Activated effector memory CD4-positive, alpha-beta T cell treated with anti-CD3 and anti-CD28 coated beads, Interleukin-2, amount 50 U/mL, for 16 hours (primary cell): ENCODE measurements around the gene TSFM.

Experiments
- DNase-seq: peaks from one replicate; pipeline ENCODE4 v3.0.0-alpha.2; 2020

Gene TSFM

GRCh38 chr12:57836442-57837375 lies 54.1 kb downstream of the TSFM start:
- peak; percentile 74 for DNase-seq

- DNase-seq = no peak
Observed at GRCh38 chr12:57837864-57838562, 55.4 kb downstream of the TSFM start.

- peak; percentile 71 for DNase-seq
Observed at GRCh38 chr12:57838594-57839302, 56.2 kb downstream of the TSFM start.

GRCh38 chr12:57839996-57840395 lies 57.4 kb downstream of the TSFM start:
- no peak for DNase-seq

GRCh38 chr12:57840726-57841125 lies 58.1 kb downstream of the TSFM start:
- no peak for DNase-seq

GRCh38 chr12:57841445-57841844 lies 58.9 kb downstream of the TSFM start:
- no peak for DNase-seq

- peak; percentile 75 for DNase-seq
Observed at GRCh38 chr12:57842342-57843294, 60.0 kb downstream of the TSFM start.

- peak; percentile 75 for DNase-seq
Observed at GRCh38 chr12:57844709-57845477, 62.3 kb downstream of the TSFM start.

- DNase-seq = peak; percentile 86
Observed at GRCh38 chr12:57845478-57846284, 63.1 kb downstream of the TSFM start.

GRCh38 chr12:57846285-57846576 lies 63.6 kb downstream of the TSFM start:
- DNase-seq = no peak

- peak; percentile 96 for DNase-seq
Observed at GRCh38 chr12:57846577-57847319, 64.2 kb downstream of the TSFM start, which contains the start of gene CTDSP2. CTDSP2 (minus strand) TSS chr12:57846729; CDS start chr12:57846435, 294 bp downstream.
